CD14-positive monocyte (primary cell): ENCODE measurements around the gene RAC2. TPM values are rescaled to one million over a fixed set of nuclear protein-coding genes. Genes with fewer than 3 reads are reported as not detected.

ENCODE experiments used
- DNase-seq, 3 donors: peaks; one replicate each; pipeline ENCODE4 v3.0.0-alpha.2; 2011 to 2022
- H2AFZ ChIP-seq: 2 replicates; pipeline ENCODE4 v1.6.0; 2012; ENCODE audit warnings: mild to moderate bottlenecking, low read depth, low read length, inconsistent platforms; ENCODE audit not compliant: insufficient read depth, poor library complexity, severe bottlenecking
- H3K27ac ChIP-seq, 2 donors: 1 replicate in 1 of 2; 2 replicates in 1 of 2; pipeline ENCODE4 v1.5.1; 2012 to 2013; ENCODE audit warnings: low read length in 2 of 2, control low read depth in 1 of 2, inconsistent platforms in 1 of 2, low read depth in 1 of 2, mild to moderate bottlenecking in 1 of 2
- H3K27me3 ChIP-seq, 2 donors: one replicate each; pipeline versions ENCODE4 v1.6.0 to v1.6.1; 2011 to 2013; ENCODE audit warnings: low read length in 2 of 2; ENCODE audit not compliant: control insufficient read depth in 2 of 2, insufficient read depth in 2 of 2
- H3K36me3 ChIP-seq, 2 donors: replicated peaks in 1 of 2; 1 replicate in 1 of 2; 2 replicates in 1 of 2; pipeline versions ENCODE4 v1.5.1 to v1.6.1; 2012 to 2013; ENCODE audit warnings: low read length in 2 of 2, control low read depth in 1 of 2, inconsistent platforms in 1 of 2, mild to moderate bottlenecking in 1 of 2; ENCODE audit not compliant: insufficient read depth in 2 of 2, control insufficient read depth in 1 of 2
- H3K4me1 ChIP-seq, 2 donors: 1 replicate in 1 of 2; 2 replicates in 1 of 2; pipeline versions ENCODE4 v1.5.1 to v1.6.1; 2012 to 2013; ENCODE audit warnings: low read length in 2 of 2, control low read depth in 1 of 2, inconsistent platforms in 1 of 2, mild to moderate bottlenecking in 1 of 2, moderate library complexity in 1 of 2; ENCODE audit not compliant: insufficient read depth in 2 of 2, control insufficient read depth in 1 of 2
- H3K4me2 ChIP-seq: replicated peaks from 2 replicates; pipeline ENCODE3; 2012; ENCODE audit warnings: low read length, moderate library complexity, mild to moderate bottlenecking; ENCODE audit not compliant: poor library complexity, severe bottlenecking; ENCODE audit errors: extremely low read depth
- H3K4me3 ChIP-seq, 3 experiments: fragments of 200-600 bp in 1 of 3; sonication (generic) in 1 of 3; replicated peaks in 1 of 3; 1 replicate in 2 of 3; 2 replicates in 1 of 3; pipeline ENCODE4 v1.5.1; 2011 to 2013; ENCODE audit warnings: low read length in 3 of 3, mild to moderate bottlenecking in 3 of 3, control low read depth in 2 of 3, low read depth in 2 of 3, inconsistent platforms in 1 of 3, moderate library complexity in 1 of 3
- H3K79me2 ChIP-seq: 2 replicates; pipeline ENCODE4 v1.6.0; 2012; ENCODE audit warnings: mild to moderate bottlenecking, control low read depth, inconsistent platforms, low read length, moderate library complexity; ENCODE audit not compliant: insufficient read depth
- H3K9ac ChIP-seq: 2 replicates; pipeline ENCODE4 v1.6.0; 2017; ENCODE audit warnings: low read length, mild to moderate bottlenecking; ENCODE audit not compliant: insufficient read depth, poor library complexity, severe bottlenecking
- H3K9me3 ChIP-seq, 2 donors: replicated peaks in 1 of 2; 1 replicate in 1 of 2; 2 replicates in 1 of 2; pipeline versions ENCODE4 v1.5.1 to v1.6.1; 2012 to 2013; ENCODE audit warnings: low read length in 2 of 2, control low read depth in 1 of 2; ENCODE audit not compliant: control insufficient read depth in 1 of 2, insufficient read depth in 1 of 2
- H4K20me1 ChIP-seq: 2 replicates; pipeline ENCODE4 v1.6.0; 2012; ENCODE audit warnings: mild to moderate bottlenecking, low read length, control low read depth, moderate library complexity; ENCODE audit not compliant: insufficient read depth
- H3K27ac Mint-ChIP-seq, 7 donors: one replicate each; pipeline ENCODE4 v1.8.0; 2020; ENCODE audit warnings: mild to moderate bottlenecking in 7 of 7, mixed read lengths in 7 of 7, moderate library complexity in 6 of 7, inconsistent platforms in 2 of 7
- H3K27me3 Mint-ChIP-seq, 3 donors: one replicate each; pipeline ENCODE4 v1.8.0; 2021 to 2022; ENCODE audit warnings: low read depth in 3 of 3, mild to moderate bottlenecking in 3 of 3, mixed read lengths in 3 of 3, moderate library complexity in 3 of 3, inconsistent platforms in 1 of 3
- H3K36me3 Mint-ChIP-seq, 2 donors: one replicate each; pipeline ENCODE4 v1.8.0; 2020; ENCODE audit warnings: mixed read lengths in 2 of 2, inconsistent platforms in 1 of 2, mild to moderate bottlenecking in 1 of 2
- H3K4me1 Mint-ChIP-seq: one replicate; pipeline ENCODE4 v1.8.0; 2020; ENCODE audit warnings: mild to moderate bottlenecking, mixed read lengths
- H3K4me3 Mint-ChIP-seq, 2 donors: one replicate each; pipeline ENCODE4 v1.8.0; 2020; ENCODE audit warnings: mild to moderate bottlenecking in 2 of 2, mixed read lengths in 2 of 2, moderate library complexity in 1 of 2
- H3K9me3 Mint-ChIP-seq, 7 donors: one replicate each; pipeline ENCODE4 v1.8.0; 2020 to 2022; ENCODE audit warnings: mixed read lengths in 7 of 7, mild to moderate bottlenecking in 6 of 7, moderate library complexity in 6 of 7, inconsistent platforms in 2 of 7
- WGBS: methylation state at CpG from one replicate; pipeline ENCODE4 v1.1.5; 2013; ENCODE audit warnings: missing lambda C conversion rate; ENCODE audit not compliant: insufficient coverage; 5-methylcytosine and 5-hydroxymethylcytosine counted together
- intact Hi-C, 2 donors: fragments of 100-400 bp; cut with micrococcal nuclease; formaldehyde crosslinking; loops; one replicate each; pipeline versions ENCODE4 v1.15.0 to v1.15.1; 2023
- polyA plus RNA-seq, 3 donors: library from polyadenylated mRNA; depleted of rRNA in 1 of 3; unstranded in 2 of 3; stranded (reverse) in 1 of 3; fragments of 300-500 nt in 2 of 3; fragments of >200 nt in 1 of 3; fragmentation: Illumina TruSeq in 2 of 3; gene quantifications; 1 replicate in 2 of 3; 2 replicates in 1 of 3; pipeline ENCODE4 v1.2.3, GENCODE V29; 2012 to 2021
- TF ChIP-seq, protein P1 (sequence below): fragments of 200-600 bp; IDR thresholded peaks from one replicate; pipeline ENCODE4 v1.8.0; 2022; ENCODE audit warnings: antibody characterized with exemption, mild to moderate bottlenecking

RAC2 gene
- polyA plus RNA-seq, 3 donors = 360 to 529 (median 526) TPM

- 92% methylated on average over 6 of the region's 7 CpGs for WGBS
- Mint-ChIP-seq H3K36me3 (peaks cover 95 to 99% of the 10 kb centered on the region in 2 donors), H3K27ac (peak overlapping the region in 2 of 7 donors; percentile 7 to 50), H3K27me3 (peaks cover 0 to 1% (median 0%) of the 10 kb centered on the region in 3 donors), H3K4me1 (peaks cover 91% of the 10 kb centered on the region), H3K4me3 (no peak overlapping the region), H3K9me3 (peaks cover 0 to 3% (median 0%) of the 10 kb centered on the region in 7 donors)
- no peak for DNase-seq
- Histone ChIP-seq H3K79me2 (peaks cover 85% of the 10 kb centered on the region), H3K4me3 (no peak overlapping the region), H3K36me3 (peaks cover 91 to 95% of the 10 kb centered on the region in 2 donors), H3K27me3 (no peaks in the 10 kb centered on the region), H3K9me3 (no peaks in the 10 kb centered on the region), H3K4me1 (peaks cover 61 to 97% of the 10 kb centered on the region in 2 donors), H3K9ac (no peak overlapping the region), H2AFZ (no peak overlapping the region), H3K27ac (no peak overlapping the region), H4K20me1 (peaks cover 99% of the 10 kb centered on the region), H3K4me2 (no peak overlapping the region)
- intact Hi-C loops = no loop called here
- TF ChIP-seq, protein P1, sequence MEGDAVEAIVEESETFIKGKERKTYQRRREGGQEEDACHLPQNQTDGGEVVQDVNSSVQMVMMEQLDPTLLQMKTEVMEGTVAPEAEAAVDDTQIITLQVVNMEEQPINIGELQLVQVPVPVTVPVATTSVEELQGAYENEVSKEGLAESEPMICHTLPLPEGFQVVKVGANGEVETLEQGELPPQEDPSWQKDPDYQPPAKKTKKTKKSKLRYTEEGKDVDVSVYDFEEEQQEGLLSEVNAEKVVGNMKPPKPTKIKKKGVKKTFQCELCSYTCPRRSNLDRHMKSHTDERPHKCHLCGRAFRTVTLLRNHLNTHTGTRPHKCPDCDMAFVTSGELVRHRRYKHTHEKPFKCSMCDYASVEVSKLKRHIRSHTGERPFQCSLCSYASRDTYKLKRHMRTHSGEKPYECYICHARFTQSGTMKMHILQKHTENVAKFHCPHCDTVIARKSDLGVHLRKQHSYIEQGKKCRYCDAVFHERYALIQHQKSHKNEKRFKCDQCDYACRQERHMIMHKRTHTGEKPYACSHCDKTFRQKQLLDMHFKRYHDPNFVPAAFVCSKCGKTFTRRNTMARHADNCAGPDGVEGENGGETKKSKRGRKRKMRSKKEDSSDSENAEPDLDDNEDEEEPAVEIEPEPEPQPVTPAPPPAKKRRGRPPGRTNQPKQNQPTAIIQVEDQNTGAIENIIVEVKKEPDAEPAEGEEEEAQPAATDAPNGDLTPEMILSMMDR = no peak
Observed at GRCh38 chr22:37290737-37291136, 46.7 kb upstream of the RAC2 start.

- Histone ChIP-seq H3K9me3 (no peaks in the 10 kb centered on the region), H3K4me3 (no peak overlapping the region), H3K27me3 (no peaks in the 10 kb centered on the region), H3K36me3 (peaks cover 78 to 82% of the 10 kb centered on the region in 2 donors), H2AFZ (no peak overlapping the region), H3K4me2 (no peak overlapping the region), H3K27ac (peak overlapping the region in 1 of 2 donors; percentile 48), H3K9ac (no peak overlapping the region), H3K4me1 (peaks cover 62 to 97% of the 10 kb centered on the region in 2 donors), H4K20me1 (peaks cover 89% of the 10 kb centered on the region), H3K79me2 (peaks cover 92% of the 10 kb centered on the region)
- Mint-ChIP-seq H3K27ac (peak overlapping the region in 4 of 7 donors; percentile 3 to 79 (median 59)), H3K36me3 (peaks cover 85 to 87% of the 10 kb centered on the region in 2 donors), H3K4me1 (peaks cover 88% of the 10 kb centered on the region), H3K27me3 (peaks cover 0 to 4% (median 2%) of the 10 kb centered on the region in 3 donors), H3K9me3 (peaks cover 0 to 3% (median 0%) of the 10 kb centered on the region in 7 donors), H3K4me3 (no peak overlapping the region)
- intact Hi-C loops = no loop called here
- DNase-seq = no peak
- TF ChIP-seq, protein P1 = no peak
- WGBS = 99% methylated on average over 5 of the region's 7 CpGs
Observed at GRCh38 chr22:37289156-37289735, 45.2 kb upstream of the RAC2 start.
